HG03520 (cell line): ENCODE data around the gene IKBKG.
"Not testable (repeated sequence)": the region's sequence is repeated elsewhere in the genome, so short reads cannot be mapped to it uniquely, and the experiment has no call there.

ENCODE experiments used
- ATAC-seq: cut with Tn5 transposase; IDR thresholded peaks from one replicate; pipeline ENCODE4 v1.9.1; 2021; ENCODE audit warnings: mild to moderate bottlenecking, moderate library complexity; ENCODE audit not compliant: unreplicated experiment

IKBKG gene

DNA sequence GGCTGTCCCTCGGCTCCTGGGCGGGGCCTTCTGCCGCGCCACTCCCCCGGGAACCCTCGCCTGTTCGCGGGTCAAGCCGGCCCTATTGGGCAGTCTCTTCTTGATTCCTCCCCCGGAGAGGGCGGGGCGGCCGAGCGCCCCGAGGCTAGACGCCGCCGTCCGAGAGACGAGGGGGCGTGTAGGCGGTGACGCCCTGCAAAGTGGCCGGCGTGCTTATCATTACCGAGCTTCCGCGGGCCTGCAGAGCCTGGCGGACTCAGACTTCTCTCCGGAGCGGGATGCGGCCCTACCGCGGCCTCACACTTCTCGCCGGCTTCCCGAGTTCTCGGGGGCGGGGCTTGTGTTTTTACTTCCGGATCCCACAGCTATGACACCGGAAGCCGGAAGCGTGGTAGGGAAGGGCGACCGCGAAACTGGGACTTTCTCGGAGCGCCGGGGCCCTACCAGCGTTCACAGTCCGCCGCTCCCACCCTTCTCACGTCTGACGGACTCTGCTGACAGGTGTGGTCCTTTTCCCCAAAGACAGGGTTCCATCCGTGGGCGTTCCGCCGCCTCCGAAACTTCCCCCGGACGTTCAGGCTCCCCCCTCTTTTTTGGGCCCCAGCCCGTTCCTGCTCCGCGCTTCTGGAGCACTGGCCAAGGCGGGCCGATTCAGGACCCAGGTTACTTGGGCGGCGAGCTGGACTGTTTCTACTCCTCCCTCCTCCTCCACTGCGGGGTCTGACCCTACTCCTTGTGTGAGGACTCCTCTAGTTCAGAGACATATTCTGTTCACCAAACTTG, at the start of gene IKBKG:
Gene IKBKG, plus strand, starts transcription at position 376 of the 783 bp plus-strand sequence. CDS start 4,383 bp downstream, outside the sequence.
- peak; percentile 79 for ATAC-seq

- ATAC-seq: not testable (repeated sequence)
These were observed 46.0 kb upstream of the IKBKG start for GRCh38 chrX:154501423-154501822.

DNA sequence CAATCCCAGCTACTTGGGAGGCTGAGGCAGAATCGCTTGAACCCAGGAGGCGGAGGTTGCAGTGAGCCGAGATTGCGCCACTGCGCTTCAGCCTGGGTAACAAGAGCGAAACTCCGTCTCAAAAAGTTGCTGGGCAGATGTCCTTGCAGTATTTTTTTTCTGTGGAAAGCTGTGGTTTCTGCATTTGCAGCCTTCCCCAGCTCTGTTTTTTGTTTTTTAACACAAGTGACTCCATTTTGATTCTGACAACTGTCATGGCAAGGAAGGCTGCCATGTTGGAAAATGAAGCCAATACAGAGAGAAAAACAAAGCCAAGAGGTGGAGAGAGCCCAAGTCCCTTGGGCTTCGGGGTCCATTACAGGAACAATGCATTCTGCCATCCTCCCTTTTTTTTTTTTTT, 45.3 kb upstream of the IKBKG start:
- ATAC-seq: no peak

DNA sequence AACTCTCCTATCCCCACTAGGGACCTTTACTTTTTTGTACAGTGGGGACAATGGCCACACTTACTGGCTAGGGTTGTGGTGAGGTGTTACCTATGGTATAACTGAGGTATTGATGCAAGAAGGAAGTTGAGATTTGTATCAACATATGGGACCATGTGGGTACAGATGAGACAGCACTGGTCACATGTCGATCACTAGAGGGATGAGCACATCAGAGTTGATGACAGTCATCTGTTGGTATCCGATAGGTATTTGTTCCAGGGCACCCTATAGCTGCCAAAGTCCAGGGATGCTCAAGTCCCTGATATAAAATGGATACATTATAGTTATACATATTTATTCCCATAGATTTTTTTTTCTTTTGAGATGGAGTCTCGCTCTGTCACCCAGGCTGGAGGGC, 44.4 kb upstream of the IKBKG start:
- ATAC-seq: no peak

GRCh38 chrX:154505734-154506133, 41.7 kb upstream of the IKBKG start:
- ATAC-seq: no peak

GRCh38 chrX:154506483-154507332, 40.7 kb upstream of the IKBKG start:
- ATAC-seq: no peak

DNA sequence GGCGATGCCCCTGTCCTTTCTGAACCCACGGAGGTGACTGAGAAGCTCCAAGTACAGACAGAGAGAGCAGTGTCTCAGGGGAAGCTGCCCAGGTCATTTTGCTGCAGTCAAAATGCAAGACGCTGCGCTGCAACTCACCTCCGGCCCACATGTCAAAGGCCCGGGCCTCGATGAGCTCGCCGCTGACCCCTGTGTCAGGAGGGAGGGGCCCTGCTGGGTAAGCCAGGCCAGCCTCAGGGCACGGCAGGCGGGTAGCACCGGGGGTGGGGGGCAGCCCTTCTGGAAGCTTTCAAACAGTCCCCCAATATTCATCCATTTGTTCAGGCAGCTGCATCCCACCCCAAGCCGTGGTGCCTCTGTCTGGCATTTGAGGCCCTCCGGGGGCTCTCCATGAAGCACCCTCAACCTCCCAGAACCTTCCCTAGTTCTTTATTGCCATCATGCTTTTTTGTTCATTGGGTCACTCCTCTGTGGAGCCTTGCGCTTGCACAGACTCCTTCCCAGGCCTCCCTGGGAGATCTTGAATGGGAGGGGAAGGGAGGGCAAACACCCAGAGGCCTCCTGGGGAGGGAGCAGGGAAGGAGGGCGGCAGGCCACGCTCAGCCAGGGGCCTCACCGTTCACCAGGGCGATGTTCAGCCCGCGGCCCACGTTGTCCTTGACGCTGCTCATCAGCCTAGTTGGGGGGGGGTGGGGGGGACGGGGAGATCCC, 39.6 kb upstream of the IKBKG start:
- ATAC-seq: no peak

- no peak for ATAC-seq
These were observed 39.1 kb upstream of the IKBKG start for GRCh38 chrX:154508384-154508745.

DNA sequence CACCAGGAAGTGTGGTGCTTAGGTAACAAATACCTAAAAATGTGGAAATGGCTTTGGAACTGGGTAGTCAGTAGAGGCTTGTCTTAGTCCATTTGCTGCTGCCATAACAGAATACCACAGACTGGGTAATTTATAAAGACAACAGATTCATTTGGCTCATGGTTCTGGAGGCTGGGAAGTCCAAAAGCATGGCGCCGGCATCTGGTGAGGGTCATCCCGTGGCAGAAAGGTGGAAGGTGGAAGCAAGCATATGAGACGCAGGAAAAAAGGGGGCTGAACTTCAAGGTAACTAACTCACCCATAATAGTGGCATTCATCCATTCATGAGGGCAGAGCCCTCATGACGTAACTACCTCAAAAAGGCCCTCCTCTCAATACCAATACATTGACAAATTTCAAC, 38.0 kb upstream of the IKBKG start:
- no peak for ATAC-seq

- no peak for ATAC-seq
These were observed 35.7 kb upstream of the IKBKG start for GRCh38 chrX:154511761-154512160.

DNA sequence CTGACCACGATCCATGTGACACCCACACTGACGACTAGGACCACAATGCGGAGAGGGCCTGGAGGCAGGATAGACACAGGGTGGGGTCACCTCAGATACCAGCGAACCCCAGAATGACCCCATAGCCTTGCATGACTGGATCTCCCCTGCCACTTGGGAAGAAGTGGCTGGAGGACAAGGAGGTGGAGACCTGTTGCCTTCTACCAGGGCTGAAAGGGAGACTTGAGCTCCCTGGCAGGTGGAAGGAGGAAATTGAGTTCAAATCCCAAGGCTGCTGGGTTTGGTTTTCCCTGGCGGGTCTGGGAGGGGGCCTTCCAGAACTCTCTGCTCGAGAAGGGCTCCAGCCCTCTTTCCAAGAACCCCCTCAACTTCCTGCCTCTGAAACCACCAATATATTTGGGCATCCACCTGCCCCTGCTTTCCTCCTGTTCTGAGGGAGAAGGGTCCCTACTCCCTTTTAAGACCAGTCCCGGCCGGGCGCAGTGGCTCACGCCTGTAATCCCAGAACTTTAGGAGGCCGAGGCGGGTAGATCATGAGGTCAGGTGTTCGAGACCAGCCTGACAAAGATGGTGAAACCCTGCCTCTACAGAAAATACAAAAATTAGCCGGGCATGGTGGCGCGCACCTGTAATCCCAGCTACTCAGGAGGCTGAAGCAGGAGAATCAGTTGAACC, 34.4 kb upstream of the IKBKG start:
- no peak for ATAC-seq

GRCh38 chrX:154513716-154514115, 33.7 kb upstream of the IKBKG start:
- no peak for ATAC-seq

GRCh38 chrX:154515090-154515965, 32.1 kb upstream of the IKBKG start:
- no peak for ATAC-seq

- peak; percentile 88 for ATAC-seq
These were observed 31.3 kb upstream of the IKBKG start, which contains the start of gene FAM3A for GRCh38 chrX:154515966-154516655. Gene FAM3A, minus strand, starts transcription at chrX:154516232. Its CDS starts 460 bp downstream, at chrX:154515772.

GRCh38 chrX:154516656-154517100, 30.7 kb upstream of the IKBKG start:
- ATAC-seq: no peak

- no peak for ATAC-seq
These were observed 30.2 kb upstream of the IKBKG start for GRCh38 chrX:154517101-154517781.

DNA sequence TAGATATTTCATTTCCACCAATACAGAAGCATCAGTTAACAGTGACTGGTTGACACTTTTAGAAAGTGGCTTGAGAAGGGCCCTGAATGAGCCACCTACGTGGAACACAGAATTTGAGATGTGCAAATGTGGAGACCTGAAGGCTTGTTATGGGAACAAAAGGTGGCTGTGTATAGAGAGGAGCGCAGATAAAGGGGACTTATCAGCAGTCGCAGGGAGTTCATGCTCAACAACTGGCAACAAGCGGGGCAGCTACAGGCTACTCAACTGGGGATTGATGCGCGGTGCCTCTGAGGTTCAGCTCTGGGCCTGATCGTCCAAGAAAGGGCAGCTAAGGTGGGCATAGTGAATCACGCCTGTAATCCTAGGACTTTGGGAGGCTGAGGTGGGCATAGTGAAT, 28.0 kb upstream of the IKBKG start:
- ATAC-seq: no peak

- no peak for ATAC-seq
These were observed 21.6 kb upstream of the IKBKG start for GRCh38 chrX:154525606-154526490.
